T-helper 17 cell (primary cell): ENCODE measurements around the gene PTGIS. TPM values are rescaled to one million over a fixed set of nuclear protein-coding genes. Genes with fewer than 3 reads are reported as not detected.

Source experiments
- ATAC-seq: fragments of 150-1000 bp; cut with Tn5 transposase; 2 replicates; pipeline ENCODE4 v1.10.0; 2021; ENCODE audit warnings: mild to moderate bottlenecking, moderate library complexity
- DNase-seq, 3 donors: peaks; one replicate each; pipeline versions ENCODE4 v3.0.0 to v3.0.0-alpha.2; 2020 to 2021
- H3K9me3 ChIP-seq: one replicate; pipeline ENCODE4 v1.7.0; 2013; ENCODE audit warnings: low read length, mild to moderate bottlenecking; ENCODE audit not compliant: control insufficient read depth, poor library complexity, severe bottlenecking
- H3K27ac Mint-ChIP-seq: one replicate; pipeline ENCODE4 v1.8.0; 2022; ENCODE audit warnings: mild to moderate bottlenecking, moderate library complexity, mixed read lengths
- H3K27me3 Mint-ChIP-seq: one replicate; pipeline ENCODE4 v1.8.0; 2022; ENCODE audit warnings: mixed read lengths
- H3K36me3 Mint-ChIP-seq: one replicate; pipeline ENCODE4 v1.8.0; 2022; ENCODE audit warnings: low read depth, mixed read lengths
- H3K4me1 Mint-ChIP-seq: one replicate; pipeline ENCODE4 v1.8.0; 2022; ENCODE audit warnings: mild to moderate bottlenecking, mixed read lengths
- H3K4me3 Mint-ChIP-seq: one replicate; pipeline ENCODE4 v1.8.0; 2022; ENCODE audit warnings: mild to moderate bottlenecking, moderate library complexity, mixed read lengths
- total RNA-seq, 4 donors: library from RNA in 2 of 4; stranded (reverse) in 2 of 4; gene quantifications; one replicate each; pipeline ENCODE4 v1.2.3 and lab custom pipeline; 2022 to 2026

The PTGIS gene
- total RNA-seq, 2 donors from 2014 or later = not detected

DNA sequence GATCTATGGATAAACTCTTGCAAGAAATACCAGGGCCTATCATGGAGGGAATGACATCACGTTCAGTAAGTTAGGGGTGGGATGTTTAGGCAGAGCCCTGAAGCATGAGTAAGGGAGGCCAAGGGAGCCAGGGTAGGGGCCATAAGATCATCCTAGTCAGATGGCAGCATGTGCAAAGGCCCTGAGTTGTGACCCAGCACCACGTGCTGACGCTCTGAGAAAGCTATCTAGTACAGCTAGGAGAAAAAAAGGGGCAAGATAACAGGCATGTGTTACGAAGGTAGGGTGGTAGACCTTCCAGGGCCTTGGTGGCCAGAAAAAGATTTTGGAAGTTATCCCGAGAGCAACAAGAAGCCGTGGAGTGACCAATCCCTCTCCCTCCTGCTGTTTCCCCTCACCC, 107.8 kb downstream of the PTGIS start:
- Mint-ChIP-seq H3K4me3 (no peak overlapping the region), H3K4me1 (no peaks in the 10 kb centered on the region), H3K27me3 (peaks cover 66% of the 10 kb centered on the region), H3K27ac (no peak overlapping the region), H3K36me3 (peaks cover 2% of the 10 kb centered on the region)
- no peaks in the 10 kb centered on the region for H3K9me3 ChIP-seq
- DNase-seq (no peak), ATAC-seq (no peak)

DNA sequence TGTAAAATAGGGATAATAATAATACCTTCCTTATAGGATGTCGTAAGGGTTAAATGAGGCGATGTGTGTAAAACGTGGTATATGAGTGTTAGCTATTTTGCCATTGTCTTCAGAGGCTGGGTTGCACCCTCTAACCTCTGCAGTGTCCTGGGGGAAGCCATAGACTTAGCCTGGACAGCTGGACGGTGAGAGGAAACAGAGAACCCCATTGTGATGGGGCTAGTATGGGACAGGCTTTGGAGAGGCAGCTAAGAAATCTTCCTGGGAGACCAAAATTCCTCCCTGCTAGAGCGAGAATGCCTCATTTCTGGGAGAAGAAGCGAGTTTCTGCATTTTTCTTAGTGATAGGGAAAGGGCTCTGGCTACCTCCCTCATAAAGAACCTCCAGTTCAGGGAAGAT, 108.3 kb downstream of the PTGIS start:
- DNase-seq = no peak
- no peak overlapping the region for H3K27ac Mint-ChIP-seq
- peaks cover 3% of the 10 kb centered on the region for H3K4me1 Mint-ChIP-seq
- no peak for ATAC-seq
- H3K9me3 ChIP-seq = no peaks in the 10 kb centered on the region
- peaks cover 69% of the 10 kb centered on the region for H3K27me3 Mint-ChIP-seq
- H3K36me3 Mint-ChIP-seq = peaks cover 2% of the 10 kb centered on the region
- no peak overlapping the region for H3K4me3 Mint-ChIP-seq

- no peaks in the 10 kb centered on the region for H3K9me3 ChIP-seq
- H3K27ac Mint-ChIP-seq = no peak overlapping the region
- no peak overlapping the region for H3K4me3 Mint-ChIP-seq
- no peak for DNase-seq
- no peak for ATAC-seq
- peaks cover 77% of the 10 kb centered on the region for H3K27me3 Mint-ChIP-seq
- H3K4me1 Mint-ChIP-seq = peaks cover 3% of the 10 kb centered on the region
- H3K36me3 Mint-ChIP-seq = peaks cover 2% of the 10 kb centered on the region
Measured at GRCh38 chr20:49457444-49457843, 110.5 kb downstream of the PTGIS start.

DNA sequence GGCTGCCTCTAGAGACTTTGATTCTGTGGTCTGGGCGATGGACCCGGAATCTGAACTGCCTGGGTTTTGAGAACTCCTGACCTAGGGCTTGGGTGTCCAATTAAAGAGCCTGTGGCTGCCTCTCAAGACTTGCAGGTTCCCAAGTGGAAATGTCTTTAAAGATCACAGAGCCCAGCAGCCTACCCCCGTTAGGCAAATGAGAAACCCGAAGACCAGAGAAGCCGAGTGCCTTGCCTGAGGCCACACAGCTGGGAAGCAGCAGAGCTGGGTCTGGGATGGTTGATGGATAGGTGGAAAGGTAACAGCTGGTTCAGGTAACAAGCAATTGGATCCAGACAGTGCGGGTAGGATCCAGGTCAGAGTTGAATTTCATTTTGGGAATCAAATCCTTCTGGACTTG, 111.3 kb downstream of the PTGIS start:
- Mint-ChIP-seq H3K4me1 (peaks cover 3% of the 10 kb centered on the region), H3K27ac (no peak overlapping the region), H3K4me3 (no peak overlapping the region), H3K27me3 (peaks cover 75% of the 10 kb centered on the region), H3K36me3 (peaks cover 2% of the 10 kb centered on the region)
- H3K9me3 ChIP-seq = no peaks in the 10 kb centered on the region
- DNase-seq = no peak
- ATAC-seq = no peak

- H3K9me3 ChIP-seq = no peaks in the 10 kb centered on the region
- H3K4me1 Mint-ChIP-seq = peaks cover 3% of the 10 kb centered on the region
- H3K4me3 Mint-ChIP-seq = no peak overlapping the region
- no peak for ATAC-seq
- H3K27me3 Mint-ChIP-seq = peaks cover 77% of the 10 kb centered on the region
- peaks cover 2% of the 10 kb centered on the region for H3K36me3 Mint-ChIP-seq
- DNase-seq = no peak
- no peak overlapping the region for H3K27ac Mint-ChIP-seq
Measured at GRCh38 chr20:49455691-49456090, 112.2 kb downstream of the PTGIS start.

Other genes starting within 250 kb of the PTGIS start
- under 1 TPM; 0.12 to 0.21 TPM for gene KCNB1, start 85.5 kb downstream of the PTGIS start, total RNA-seq
- 10 to 100 TPM; 17.3 to 19.0 TPM for gene B4GALT5, start 145.7 kb upstream of the PTGIS start, total RNA-seq
- gene SLC9A8, start 244.7 kb upstream of the PTGIS start, total RNA-seq = 10 to 100 TPM; 42.4 to 44.8 TPM